Breast epithelium (tissue), 4 donors: ENCODE results near the gene C10orf105. TPM values are rescaled to one million over a fixed set of nuclear protein-coding genes. Genes with fewer than 3 reads are reported as not detected.

ENCODE experiments used
- DNase-seq, 2 donors: peaks; one replicate each; pipeline ENCODE4 v3.0.0-alpha.2; 2019; ENCODE audit warnings: low spot score in 2 of 2
- H3K27ac ChIP-seq, 2 donors: fragments of 200-600 bp; sonication (generic) in 1 of 2; one replicate each; pipeline ENCODE4 v1.5.1; 2016 to 2019; ENCODE audit warnings: mild to moderate bottlenecking in 1 of 2
- H3K27me3 ChIP-seq, 2 donors: fragments of 200-600 bp; sonication (generic) in 1 of 2; one replicate each; pipeline versions ENCODE4 v1.5.1 to v1.6.0; 2017 to 2019; ENCODE audit warnings: control low read depth in 1 of 2, mild to moderate bottlenecking in 1 of 2
- H3K36me3 ChIP-seq: fragments of 200-600 bp; one replicate; pipeline ENCODE4 v1.5.1; 2019
- H3K4me1 ChIP-seq, 2 donors: fragments of 200-600 bp; sonication (generic); one replicate each; pipeline ENCODE4 v1.5.1; 2016 to 2019; ENCODE audit warnings: control low read depth in 1 of 2
- H3K4me3 ChIP-seq, 3 donors: fragments of 200-600 bp; sonication (generic); 1 replicate in 2 of 3; 2 replicates in 1 of 3; pipeline ENCODE4 v1.5.1; 2016 to 2019; ENCODE audit warnings: mild to moderate bottlenecking in 3 of 3, moderate library complexity in 2 of 3
- H3K9me3 ChIP-seq, 2 donors: fragments of 200-600 bp; sonication (generic) in 1 of 2; one replicate each; pipeline ENCODE4 v1.5.1; 2016 to 2019; ENCODE audit warnings: control low read depth in 1 of 2
- CTCF ChIP-seq, 3 donors: fragments of 450-650 bp; IDR thresholded peaks; one replicate each; pipeline ENCODE4 v1.5.1; 2016 to 2017; ENCODE audit warnings: antibody characterized with exemption in 3 of 3, mild to moderate bottlenecking in 3 of 3, moderate library complexity in 3 of 3
- POLR2A ChIP-seq: fragments of 450-650 bp; IDR thresholded peaks from one replicate; pipeline ENCODE4 v1.6.1; 2016; ENCODE audit warnings: antibody characterized with exemption, mild to moderate bottlenecking, moderate library complexity
- POLR2AphosphoS5 ChIP-seq, 3 donors: sonication (generic); formaldehyde crosslinking; IDR thresholded peaks; one replicate each; pipeline ENCODE4 v1.6.1; 2017; ENCODE audit warnings: antibody characterized with exemption in 3 of 3
- intact Hi-C: fragments of 100-400 bp; cut with DNase I; formaldehyde crosslinking; loops from one replicate; pipeline ENCODE4 v1.15.1; 2023; ENCODE audit warnings: low total_unique reads
- total RNA-seq, 3 donors: library from RNA; depleted of rRNA; stranded (reverse); fragments of >200 nt; gene quantifications; one replicate each; pipeline ENCODE4 v1.1.0, GENCODE V29; 2016

C10orf105 gene
- total RNA-seq, 3 donors from 2014 or later, result under 0.01 to 0.29 TPM; not detected in 1

- Histone ChIP-seq H3K4me1 (peaks cover 2 to 7% of the 10 kb centered on the region in 2 donors), H3K27me3 (no peaks in the 10 kb centered on the region), H3K27ac (peak overlapping the region in 1 of 2 donors; percentile 32), H3K36me3 (no peaks in the 10 kb centered on the region), H3K4me3 (no peak overlapping the region), H3K9me3 (no peaks in the 10 kb centered on the region)
- DNase-seq, result no peak
- intact Hi-C loops, result no loop called here
- no peak for TF ChIP-seq POLR2AphosphoS5 (IDR thresholded peaks at IDR 0.05)
- no peak for TF ChIP-seq CTCF (IDR thresholded peaks at IDR 0.05)
- no peak for TF ChIP-seq POLR2A
Observed at GRCh38 chr10:71720288-71720687, 710 bp upstream of the C10orf105 start.

- TF ChIP-seq POLR2AphosphoS5 (IDR thresholded peaks at IDR 0.05), result no peak
- TF ChIP-seq POLR2A, result no peak
- no peak for TF ChIP-seq CTCF (IDR thresholded peaks at IDR 0.05)
- Histone ChIP-seq H3K36me3 (no peaks in the 10 kb centered on the region), H3K4me3 (no peak overlapping the region), H3K27me3 (no peaks in the 10 kb centered on the region), H3K9me3 (no peaks in the 10 kb centered on the region), H3K4me1 (peaks cover 14 to 18% of the 10 kb centered on the region in 2 donors), H3K27ac (peak overlapping the region in 1 of 2 donors; percentile 32)
- intact Hi-C loops, result no loop called here
- no peak for DNase-seq
Observed at GRCh38 chr10:71719042-71719441, 536 bp downstream of the C10orf105 start.

GRCh38 chr10:71718165-71718698 lies 1.3 kb downstream of the C10orf105 start:
- TF ChIP-seq POLR2AphosphoS5 (IDR thresholded peaks at IDR 0.05) (no peak), POLR2A (no peak), CTCF (IDR thresholded peaks at IDR 0.05) (no peak)
- no peaks in the 10 kb centered on the region for H3K27me3 ChIP-seq
- DNase-seq, result no peak
- H3K4me1 ChIP-seq, result peaks cover 20 to 22% of the 10 kb centered on the region in 2 donors
- intact Hi-C loops, result no loop called here
- H3K9me3 ChIP-seq, result no peaks in the 10 kb centered on the region
- no peak overlapping the region for H3K4me3 ChIP-seq
- no peaks in the 10 kb centered on the region for H3K36me3 ChIP-seq
- H3K27ac ChIP-seq, result no peak overlapping the region

GRCh38 chr10:71717551-71717951 lies 2.0 kb downstream of the C10orf105 start:
- intact Hi-C loops, result no loop called here
- no peak overlapping the region for H3K4me3 ChIP-seq
- peaks cover 20 to 27% of the 10 kb centered on the region in 2 donors for H3K4me1 ChIP-seq
- no peak overlapping the region for H3K27ac ChIP-seq
- TF ChIP-seq POLR2A, result no peak
- no peak for TF ChIP-seq POLR2AphosphoS5 (IDR thresholded peaks at IDR 0.05)
- no peak for TF ChIP-seq CTCF (IDR thresholded peaks at IDR 0.05)
- H3K27me3 ChIP-seq, result no peaks in the 10 kb centered on the region
- no peak for DNase-seq
- H3K36me3 ChIP-seq, result no peaks in the 10 kb centered on the region
- H3K9me3 ChIP-seq, result no peaks in the 10 kb centered on the region

- intact Hi-C loops, result no loop called here
- H3K27me3 ChIP-seq, result no peaks in the 10 kb centered on the region
- no peak overlapping the region for H3K4me3 ChIP-seq
- peaks cover 20 to 27% of the 10 kb centered on the region in 2 donors for H3K4me1 ChIP-seq
- no peak for TF ChIP-seq POLR2A
- no peak for TF ChIP-seq POLR2AphosphoS5 (IDR thresholded peaks at IDR 0.05)
- no peak for TF ChIP-seq CTCF (IDR thresholded peaks at IDR 0.05)
- no peaks in the 10 kb centered on the region for H3K36me3 ChIP-seq
- no peak overlapping the region for H3K27ac ChIP-seq
- DNase-seq, result no peak
- H3K9me3 ChIP-seq, result no peaks in the 10 kb centered on the region
Observed at GRCh38 chr10:71717056-71717455, 2.5 kb downstream of the C10orf105 start.
